Fibroblast of peridontal ligament (primary cell): ENCODE results near the gene GLRX.

Experiments used
- DNase-seq: peaks from one replicate; pipeline ENCODE4 v3.0.0-alpha.2; 2010; ENCODE audit errors: extremely low read depth

The GLRX gene

DNA sequence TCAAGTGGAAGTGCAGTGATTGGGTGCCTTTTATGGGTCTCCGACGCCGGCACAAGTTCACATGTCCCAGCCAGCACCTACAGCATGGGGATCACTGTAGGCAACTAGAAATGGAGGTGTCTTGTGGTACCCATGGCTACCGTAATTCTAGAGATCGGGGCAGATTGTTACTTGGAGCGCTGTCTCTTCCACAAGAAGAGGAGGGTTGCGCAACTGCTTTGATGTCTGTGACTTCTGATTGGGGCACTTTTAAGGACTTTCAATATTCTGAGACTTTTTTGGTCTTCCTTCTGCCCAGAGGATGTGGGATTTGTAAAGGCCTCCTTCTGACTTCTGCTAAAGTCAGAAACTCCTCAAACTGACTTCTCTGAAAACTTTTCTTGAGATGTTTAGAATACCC lies 41.9 kb downstream of the GLRX start:
- DNase-seq, result no peak

DNA sequence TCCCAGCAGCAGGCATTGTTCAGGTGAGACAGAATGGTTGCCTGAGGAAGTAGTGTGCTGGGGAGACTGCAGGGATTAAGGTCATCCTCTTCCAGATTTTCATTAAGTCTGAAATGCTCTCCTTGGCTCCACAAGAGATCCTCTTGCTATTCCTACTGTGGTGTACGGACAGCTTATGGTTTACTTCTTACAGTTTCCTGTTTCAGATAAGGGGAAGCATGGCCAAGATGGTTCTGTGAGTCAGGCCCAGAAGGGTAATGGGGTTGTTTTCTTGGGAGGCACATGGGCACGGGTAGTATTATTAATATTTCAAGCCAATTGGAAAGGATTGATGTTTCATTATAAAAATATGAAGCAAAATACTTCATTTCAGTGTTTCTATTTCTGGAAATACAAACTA lies 42.9 kb downstream of the GLRX start:
- DNase-seq, result peak; percentile 34

DNA sequence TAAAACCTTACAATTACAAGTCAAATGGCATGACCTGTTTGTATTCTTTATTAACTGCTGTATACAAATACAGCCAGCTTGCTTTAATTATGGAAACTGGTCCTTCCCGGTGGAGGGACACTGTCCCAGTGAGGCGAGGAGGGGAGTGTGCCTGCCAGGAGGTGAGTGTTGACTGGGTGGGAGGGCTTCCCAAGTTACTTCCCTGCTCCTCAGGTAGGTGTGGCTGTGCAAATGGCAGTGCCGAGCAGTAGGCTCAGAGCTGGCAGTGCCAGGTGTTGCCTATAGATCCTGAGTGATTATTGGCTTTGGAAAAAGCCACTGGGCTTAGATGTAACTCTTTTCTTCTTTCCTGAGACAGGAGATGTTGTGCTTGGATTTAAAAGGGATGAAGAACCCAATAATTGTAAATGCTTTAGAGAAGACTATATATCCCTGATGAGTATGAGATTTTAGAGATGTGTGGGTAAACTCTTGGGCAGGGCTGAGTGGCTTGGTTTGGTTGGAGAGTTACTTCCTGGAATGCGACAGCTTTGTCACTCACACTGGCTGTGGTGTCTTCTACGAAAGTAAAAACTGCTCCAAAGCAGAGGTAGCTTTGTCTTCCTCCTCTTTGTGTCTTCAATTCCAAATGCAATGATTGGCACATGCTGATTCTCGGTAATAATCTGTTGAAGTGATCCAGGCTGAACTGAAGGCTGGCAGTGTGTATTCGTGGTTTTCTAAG lies 43.7 kb downstream of the GLRX start:
- DNase-seq, result no peak

GRCh38 chr5:95777441-95777840 lies 45.1 kb downstream of the GLRX start:
- DNase-seq, result peak; percentile 25

GRCh38 chr5:95773335-95774059 lies 49.0 kb downstream of the GLRX start:
- DNase-seq, result peak; percentile 86

DNA sequence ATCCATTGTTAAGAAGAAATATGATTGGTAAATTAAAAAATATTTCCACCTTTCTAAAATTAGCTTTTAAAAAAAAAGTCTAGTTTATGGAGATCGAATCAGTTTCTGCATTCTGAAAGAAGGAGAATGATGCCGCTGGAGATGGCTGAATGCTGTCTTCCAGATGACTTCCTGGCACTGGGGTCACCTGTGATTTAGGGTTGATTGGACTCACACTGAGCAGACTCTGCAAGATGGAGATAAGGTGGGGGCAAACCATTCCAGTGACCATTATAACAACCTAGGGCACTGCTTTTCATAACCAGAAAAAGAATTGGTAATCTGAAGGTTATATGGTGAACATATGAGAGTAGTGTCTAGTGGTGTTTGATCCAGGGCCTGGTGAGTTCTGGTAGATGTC lies 50.6 kb downstream of the GLRX start:
- no peak for DNase-seq

- no peak for DNase-seq
Observed at GRCh38 chr5:95770830-95771708, 51.5 kb downstream of the GLRX start.

DNA sequence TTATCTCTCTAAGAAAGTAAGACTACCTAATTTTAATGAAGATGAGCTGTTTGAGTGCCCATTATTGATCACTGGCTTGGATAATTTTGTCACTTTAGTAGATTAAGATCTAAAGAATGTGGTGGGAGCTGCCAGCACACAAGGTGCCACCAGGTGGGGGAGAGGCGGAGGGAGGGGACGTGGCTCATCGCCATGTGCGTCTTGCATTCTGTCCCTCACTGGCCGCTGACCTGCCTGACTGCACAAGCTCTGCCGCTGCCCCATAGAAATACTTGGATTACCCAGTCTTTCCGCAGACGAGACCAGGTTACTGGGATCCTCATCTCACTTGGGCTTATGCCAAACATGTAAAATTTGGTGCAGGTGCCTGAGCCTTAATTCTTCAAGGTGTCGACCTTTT lies 53.8 kb downstream of the GLRX start:
- DNase-seq, result no peak

DNA sequence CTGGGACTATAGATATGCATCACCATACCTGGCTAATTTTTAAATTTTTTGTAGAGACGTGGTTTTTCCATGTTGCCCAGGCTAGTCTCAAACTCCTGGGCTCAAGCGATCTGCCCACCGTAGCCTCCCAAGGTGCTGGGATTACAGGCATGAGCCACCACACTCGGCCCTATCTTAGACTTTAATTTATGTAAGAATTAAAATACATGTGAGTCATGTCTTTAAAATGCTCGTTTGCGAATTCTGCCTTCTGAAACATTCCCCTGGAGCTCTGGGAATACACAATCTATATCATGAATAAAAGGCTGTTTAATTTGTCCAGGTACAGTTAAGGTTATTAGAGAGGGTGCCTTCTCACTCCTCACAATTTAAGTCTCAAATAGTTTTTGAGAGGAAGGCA lies 58.6 kb downstream of the GLRX start:
- DNase-seq, result no peak
